GM12801 (cell line): ENCODE results near the gene ENO3.

Source experiments
- TF ChIP-seq, protein P1 (sequence below): IDR thresholded peaks from one replicate; pipeline ENCODE4 v1.5.1; 2011; ENCODE audit warnings: control low read depth; ENCODE audit not compliant: insufficient read length; ENCODE audit errors: extremely low read depth

Gene ENO3

DNA sequence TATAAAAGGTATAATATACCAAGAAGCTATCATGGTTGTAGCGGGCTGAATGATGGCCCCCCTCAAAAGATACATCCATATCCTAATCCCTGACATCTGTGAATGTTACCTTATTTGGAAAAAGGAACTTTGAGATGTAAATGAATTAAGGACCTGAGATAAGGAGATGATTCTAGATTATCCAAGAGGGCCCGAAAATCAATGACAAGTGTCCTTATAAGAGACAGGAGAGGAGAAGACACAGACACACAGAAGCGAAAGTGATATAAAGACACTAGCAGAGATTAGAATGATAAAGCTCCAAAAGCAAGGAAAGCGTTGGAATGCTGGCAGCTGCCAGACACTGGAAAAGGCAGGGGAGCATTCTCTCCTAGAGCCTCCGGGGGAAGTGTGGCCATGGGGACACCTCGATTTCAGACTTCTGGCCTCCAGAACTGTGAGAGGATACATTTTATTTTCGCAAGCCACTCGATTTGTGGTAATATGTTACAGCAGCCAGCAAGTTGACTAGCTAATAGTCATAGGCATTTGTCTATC is 31.3 kb upstream of the ENO3 start:
- TF ChIP-seq, protein P1, sequence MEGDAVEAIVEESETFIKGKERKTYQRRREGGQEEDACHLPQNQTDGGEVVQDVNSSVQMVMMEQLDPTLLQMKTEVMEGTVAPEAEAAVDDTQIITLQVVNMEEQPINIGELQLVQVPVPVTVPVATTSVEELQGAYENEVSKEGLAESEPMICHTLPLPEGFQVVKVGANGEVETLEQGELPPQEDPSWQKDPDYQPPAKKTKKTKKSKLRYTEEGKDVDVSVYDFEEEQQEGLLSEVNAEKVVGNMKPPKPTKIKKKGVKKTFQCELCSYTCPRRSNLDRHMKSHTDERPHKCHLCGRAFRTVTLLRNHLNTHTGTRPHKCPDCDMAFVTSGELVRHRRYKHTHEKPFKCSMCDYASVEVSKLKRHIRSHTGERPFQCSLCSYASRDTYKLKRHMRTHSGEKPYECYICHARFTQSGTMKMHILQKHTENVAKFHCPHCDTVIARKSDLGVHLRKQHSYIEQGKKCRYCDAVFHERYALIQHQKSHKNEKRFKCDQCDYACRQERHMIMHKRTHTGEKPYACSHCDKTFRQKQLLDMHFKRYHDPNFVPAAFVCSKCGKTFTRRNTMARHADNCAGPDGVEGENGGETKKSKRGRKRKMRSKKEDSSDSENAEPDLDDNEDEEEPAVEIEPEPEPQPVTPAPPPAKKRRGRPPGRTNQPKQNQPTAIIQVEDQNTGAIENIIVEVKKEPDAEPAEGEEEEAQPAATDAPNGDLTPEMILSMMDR: no peak

DNA sequence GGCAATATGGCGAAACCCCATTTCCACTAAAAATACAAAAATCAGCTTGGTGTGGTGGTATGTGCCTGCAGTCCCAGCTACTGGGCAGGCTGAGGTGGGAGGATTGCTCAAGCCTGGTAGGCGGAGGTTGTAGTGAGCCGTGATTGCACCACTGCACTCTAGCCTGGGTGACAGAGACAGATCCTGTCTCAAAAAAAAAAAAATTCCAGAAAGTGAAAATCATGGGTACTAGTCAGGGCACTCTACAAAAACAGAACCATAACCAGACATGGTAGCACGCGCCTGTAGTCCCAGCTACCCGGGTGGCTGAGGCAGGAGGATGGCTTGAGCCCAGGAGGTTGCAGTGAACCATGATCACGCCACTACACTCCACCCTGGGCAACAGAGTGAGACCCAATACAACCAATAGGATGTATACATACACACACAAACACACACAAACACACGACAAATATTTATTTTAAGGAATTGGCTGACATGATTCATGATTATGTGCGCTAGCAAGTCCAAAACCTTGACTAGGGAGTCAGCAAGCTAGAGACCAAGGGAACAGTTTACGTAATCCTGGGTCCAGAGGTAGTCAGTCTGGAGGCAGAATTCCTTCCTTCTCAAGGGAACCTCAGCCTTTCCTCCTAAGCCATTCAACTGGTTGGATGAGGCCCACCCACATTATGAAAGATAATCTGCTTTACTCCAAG is 30.4 kb upstream of the ENO3 start:
- TF ChIP-seq, protein P1: no peak

DNA sequence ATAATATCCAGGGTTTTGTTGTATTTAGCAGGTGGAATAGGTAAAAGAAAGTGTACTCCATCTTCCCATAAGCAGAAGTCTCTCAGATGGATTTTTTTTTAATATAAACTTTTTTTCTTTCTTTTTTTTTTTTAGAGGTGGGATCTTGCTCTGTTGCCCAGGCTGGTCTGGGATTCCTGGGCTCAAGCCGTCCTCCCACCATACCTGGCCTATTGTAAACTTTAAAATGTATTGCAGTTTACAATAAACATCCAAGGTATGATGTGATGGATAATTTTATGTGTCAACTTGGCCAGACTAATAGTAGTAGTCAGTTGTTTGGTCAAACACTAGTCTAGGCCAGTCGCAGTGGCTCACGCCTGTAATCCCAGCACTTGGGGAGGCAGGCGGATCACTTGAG is 29.6 kb upstream of the ENO3 start:
- TF ChIP-seq, protein P1: no peak

DNA sequence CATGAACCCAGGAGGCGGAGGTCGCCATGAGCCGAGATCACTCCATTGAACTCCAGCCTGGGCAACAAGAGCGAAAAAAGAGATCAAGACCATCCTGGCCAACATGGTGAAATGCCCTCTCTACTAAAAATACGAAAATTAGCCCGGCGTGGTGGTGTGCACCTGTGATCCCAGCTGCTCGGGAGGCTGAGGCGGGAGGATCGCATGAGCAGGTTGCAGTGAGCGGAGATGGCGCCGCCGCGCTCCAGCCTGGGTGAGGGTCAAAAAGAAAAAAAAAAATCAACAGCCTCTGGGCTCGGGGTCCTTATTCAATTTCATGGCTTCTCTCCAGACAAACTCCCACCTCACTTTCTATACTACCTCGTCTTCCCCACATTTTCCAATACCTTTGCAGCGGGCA is 22.0 kb upstream of the ENO3 start:
- TF ChIP-seq, protein P1: no peak

DNA sequence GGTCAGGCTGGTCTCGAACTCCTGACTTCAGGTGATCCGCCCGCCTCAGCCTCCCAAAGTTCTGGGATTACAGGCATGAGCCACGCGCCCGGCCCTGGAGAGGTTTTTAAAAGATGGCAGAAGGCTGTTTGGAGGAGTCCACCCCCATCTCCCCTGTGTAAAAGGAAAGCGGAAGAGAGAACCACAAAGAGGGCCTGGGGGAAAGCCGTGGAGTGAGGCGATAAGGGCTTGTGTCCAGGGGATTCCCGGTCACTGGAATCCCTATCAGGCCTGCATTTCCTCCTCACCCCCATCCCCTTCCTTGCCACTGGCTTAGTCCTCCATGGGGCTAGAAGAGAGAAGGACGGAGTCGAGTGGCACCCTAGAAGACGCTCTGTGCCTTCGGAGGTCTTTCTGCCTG is 19.0 kb upstream of the ENO3 start, which contains the start of gene GP1BA:
GP1BA (plus strand) TSS at position 315 of the 400 bp plus-strand sequence. CDS start 328 bp downstream, outside the sequence.
- TF ChIP-seq, protein P1: no peak

DNA sequence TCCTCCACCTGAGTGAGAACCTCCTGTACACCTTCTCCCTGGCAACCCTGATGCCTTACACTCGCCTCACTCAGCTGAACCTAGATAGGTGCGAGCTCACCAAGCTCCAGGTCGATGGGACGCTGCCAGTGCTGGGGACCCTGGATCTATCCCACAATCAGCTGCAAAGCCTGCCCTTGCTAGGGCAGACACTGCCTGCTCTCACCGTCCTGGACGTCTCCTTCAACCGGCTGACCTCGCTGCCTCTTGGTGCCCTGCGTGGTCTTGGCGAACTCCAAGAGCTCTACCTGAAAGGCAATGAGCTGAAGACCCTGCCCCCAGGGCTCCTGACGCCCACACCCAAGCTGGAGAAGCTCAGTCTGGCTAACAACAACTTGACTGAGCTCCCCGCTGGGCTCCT is 18.2 kb upstream of the ENO3 start:
- TF ChIP-seq, protein P1: no peak

DNA sequence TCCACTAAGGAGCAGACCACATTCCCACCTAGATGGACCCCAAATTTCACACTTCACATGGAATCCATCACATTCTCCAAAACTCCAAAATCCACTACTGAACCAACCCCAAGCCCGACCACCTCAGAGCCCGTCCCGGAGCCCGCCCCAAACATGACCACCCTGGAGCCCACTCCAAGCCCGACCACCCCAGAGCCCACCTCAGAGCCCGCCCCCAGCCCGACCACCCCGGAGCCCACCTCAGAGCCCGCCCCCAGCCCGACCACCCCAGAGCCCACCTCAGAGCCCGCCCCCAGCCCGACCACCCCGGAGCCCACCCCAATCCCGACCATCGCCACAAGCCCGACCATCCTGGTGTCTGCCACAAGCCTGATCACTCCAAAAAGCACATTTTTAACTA is 17.3 kb upstream of the ENO3 start:
- TF ChIP-seq, protein P1: no peak
